ENCODE data around the gene GDF10. TPM values are rescaled to one million over a fixed set of nuclear protein-coding genes. Genes with fewer than 3 reads are reported as not detected.

Gene GDF10
- total and polyA plus RNA-seq, 2 donors (not counting 3 experiments of a cell fraction or from before 2014, with no cell fraction given), result not detected

- no peaks in the 10 kb centered on the region for H3K9me3 ChIP-seq (replicated peaks; ENCODE audit: control insufficient read depth, insufficient read depth, low read length)
- DNase-seq (ENCODE audit: low read depth, low spot score) (no peak), FAIRE-seq (no peak)
- no peak overlapping the region for H3K27ac ChIP-seq (ENCODE audit: insufficient read depth, low read depth, low read length)
- no peaks in the 10 kb centered on the region for H3K27me3 ChIP-seq (ENCODE audit: control insufficient read depth in 2 of 2, insufficient read depth in 2 of 2, low read length in 2 of 2)
- dilution Hi-C loops (cut with MboI; ENCODE audit: extremely low pct_ligation_motif_present, low sequenced_read_pairs), result no loop called here
- H3K4me3 ChIP-seq (replicated peaks in 1 of 3; ENCODE audit: insufficient read depth in 1 of 3, low read depth in 1 of 3, low read length in 3 of 3), result no peak overlapping the region
- no peaks in the 10 kb centered on the region for H3K9me1 ChIP-seq (replicated peaks; ENCODE audit: control insufficient read depth, extremely low read depth, insufficient read depth, low read length)
- BruUV-seq (replicated peaks), result no TSS peak
- no peak overlapping the region for H2AFZ ChIP-seq (ENCODE audit: low read depth, low read length)
- no peak overlapping the region for H3K9ac ChIP-seq (replicated peaks; ENCODE audit: extremely low read depth, insufficient read depth, low read length)
- TF ChIP-seq MAX (IDR thresholded peaks at IDR 0.05; ENCODE audit: insufficient read depth, insufficient read length) (no peak), GATA2 (IDR thresholded peaks at IDR 0.05; ENCODE audit: insufficient read depth, insufficient read length, low read depth, low read length) (no peak), POLR2A (IDR thresholded peaks at IDR 0.05; ENCODE audit: low read depth, low read length) (no peak), POLR2AphosphoS5 (IDR thresholded peaks at IDR 0.05; ENCODE audit: insufficient read depth, low read depth, low read length) (no peak), EZH2 (IDR thresholded peaks at IDR 0.05; ENCODE audit: borderline replicate concordance, low read depth, low read length, severe bottlenecking) (no peak), CTCF (IDR thresholded peaks at IDR 0.05; ENCODE audit: extremely low read depth in 1 of 2, insufficient read depth in 1 of 2, low read depth in 1 of 2, low read length in 2 of 2) (no peak), FOS (IDR thresholded peaks at IDR 0.05; ENCODE audit: borderline replicate concordance, insufficient read depth, low read length) (no peak), MYC (IDR thresholded peaks at IDR 0.05; ENCODE audit: low read depth, low read length) (no peak), JUN (IDR thresholded peaks at IDR 0.05; ENCODE audit: borderline replicate concordance, insufficient read depth, insufficient read length, low read depth) (no peak)
- no peaks in the 10 kb centered on the region for H3K79me2 ChIP-seq (ENCODE audit: control insufficient read depth, insufficient read depth, low read length)
- ChIA-PET POLR2A (no interaction called here), CTCF (no interaction called here)
- intact Hi-C loops (cut with micrococcal nuclease), result no loop called here
- H3K4me1 ChIP-seq (ENCODE audit: control insufficient read depth, extremely low read depth, insufficient read depth, low read length), result no peaks in the 10 kb centered on the region
- H3K36me3 ChIP-seq (ENCODE audit: control insufficient read depth in 2 of 2, extremely low read depth in 1 of 2, insufficient read depth in 2 of 2, low read length in 2 of 2), result no peaks in the 10 kb centered on the region
- no peaks in the 10 kb centered on the region for H4K20me1 ChIP-seq (replicated peaks; ENCODE audit: control insufficient read depth, extremely low read depth, insufficient read depth, low read length)
- no peak overlapping the region for H3K4me2 ChIP-seq (ENCODE audit: insufficient read depth, low read length)
Observed at GRCh38 chr10:47276071-47276470, 23.9 kb upstream of the GDF10 start.
